Esophagus squamous epithelium (tissue), 5 donors: ENCODE measurements around the gene MINK1. TPM values are rescaled to one million over a fixed set of nuclear protein-coding genes. Genes with fewer than 3 reads are reported as not detected.

ENCODE experiments used
- DNase-seq: peaks from one replicate; lab custom pipeline; 2025; lab: John Stamatoyannopoulos, UW
- H3K27ac ChIP-seq, 4 donors: fragments of 200-600 bp; sonication (generic); one replicate each; pipeline ENCODE4 v1.5.1; 2016 to 2019; ENCODE audit warnings: mild to moderate bottlenecking in 1 of 4
- H3K27me3 ChIP-seq, 4 donors: fragments of 200-600 bp; sonication (generic); 1 replicate in 3 of 4; 2 replicates in 1 of 4; pipeline versions ENCODE4 v1.5.1 to v1.6.0; 2017 to 2021; ENCODE audit warnings: antibody characterized with exemption in 1 of 4
- H3K36me3 ChIP-seq, 3 donors: fragments of 200-600 bp; sonication (generic); one replicate each; pipeline ENCODE4 v1.5.1; 2016 to 2019
- H3K4me1 ChIP-seq, 3 donors: fragments of 200-600 bp; sonication (generic); one replicate each; pipeline ENCODE4 v1.5.1; 2017 to 2019
- H3K4me3 ChIP-seq, 4 donors: fragments of 200-600 bp; sonication (generic); 1 replicate in 3 of 4; 2 replicates in 1 of 4; pipeline ENCODE4 v1.5.1; 2016 to 2019; ENCODE audit warnings: mild to moderate bottlenecking in 2 of 4, moderate library complexity in 1 of 4
- H3K9me3 ChIP-seq, 3 donors: fragments of 200-600 bp; sonication (generic); one replicate each; pipeline ENCODE4 v1.5.1; 2016 to 2019
- CTCF ChIP-seq, 6 experiments: fragments of 450-650 bp in 4 of 6; fragments of 200-600 bp in 2 of 6; sonication (generic) in 2 of 6; IDR thresholded peaks; one replicate each; pipeline ENCODE4 v1.5.1; 2016 to 2019; ENCODE audit warnings: antibody characterized with exemption in 6 of 6, mild to moderate bottlenecking in 4 of 6, moderate library complexity in 4 of 6
- POLR2A ChIP-seq, 4 donors: fragments of 450-650 bp; IDR thresholded peaks; one replicate each; pipeline ENCODE4 v1.6.1; 2017; ENCODE audit warnings: antibody characterized with exemption in 4 of 4, mild to moderate bottlenecking in 4 of 4, moderate library complexity in 3 of 4
- WGBS, 2 donors: methylation state at CpG; one replicate each; pipeline ENCODE4 v1.1.5; 2018; 5-methylcytosine and 5-hydroxymethylcytosine counted together
- intact Hi-C: fragments of 100-400 bp; cut with DNase I; formaldehyde crosslinking; loops from one replicate; pipeline ENCODE4 v1.15.0; 2022
- total RNA-seq, 4 donors: library from RNA; depleted of rRNA; stranded (reverse); fragments of >200 nt; gene quantifications; one replicate each; pipeline ENCODE4 v1.1.0, GENCODE V29; 2016
- donor health status: DM: yes; HTN: yes; CAD: no.

The MINK1 gene
- total RNA-seq, 4 donors from 2014 or later: 50.1 to 156 (median 117) TPM

GRCh38 chr17:4939546-4939795, 106.3 kb downstream of the MINK1 start:
- Histone ChIP-seq H3K27me3 (no peaks in the 10 kb centered on the region), H3K36me3 (peaks cover 18 to 62% (median 23%) of the 10 kb centered on the region in 3 donors), H3K4me3 (peak overlapping the region; percentile 64 to 75 (median 72)), H3K4me1 (peaks cover 33 to 65% (median 35%) of the 10 kb centered on the region in 3 donors), H3K27ac (peak overlapping the region; percentile 89 to 97 (median 94)), H3K9me3 (no peaks in the 10 kb centered on the region)
- DNase-seq: no peak
- WGBS, 2 donors: 0% methylated on average over 1 to 2 of the region's 16 CpGs
- intact Hi-C loops: no loop called here
- no peak for TF ChIP-seq CTCF (IDR thresholded peaks at IDR 0.05)
- no peak for TF ChIP-seq POLR2A (IDR thresholded peaks at IDR 0.05)

GRCh38 chr17:4939796-4940554, 106.8 kb downstream of the MINK1 start, which contains the start of the genes RNF167 and SLC25A11:
Gene RNF167, plus strand, starts transcription at chr17:4940268. Its CDS starts 642 bp downstream, at chr17:4940910.
Gene SLC25A11, minus strand, starts transcription at chr17:4940046. Its CDS starts 136 bp downstream, at chr17:4939910.
- peak; percentile 89 for DNase-seq
- 0% methylated on average over 31 to 41 of the region's 72 CpGs for WGBS, 2 donors
- H3K27me3 ChIP-seq: no peaks in the 10 kb centered on the region
- peak within 1 kb of the TSS; percentile 64 to 75 (median 72) for H3K4me3 ChIP-seq
- peak in 3 of 4 donors; percentile 34 to 70 (median 55) for TF ChIP-seq POLR2A (IDR thresholded peaks at IDR 0.05)
- TF ChIP-seq CTCF (IDR thresholded peaks at IDR 0.05): no peak
- H3K4me1 ChIP-seq: peaks cover 38 to 67% (median 40%) of the 10 kb centered on the region in 3 donors
- peak within 1 kb of the TSS; percentile 89 to 97 (median 94) for H3K27ac ChIP-seq
- no peaks in the 10 kb centered on the region for H3K9me3 ChIP-seq
- intact Hi-C loops: no loop called here
- peaks cover 18 to 67% (median 23%) of the 10 kb centered on the region in 3 donors for H3K36me3 ChIP-seq

DNA sequence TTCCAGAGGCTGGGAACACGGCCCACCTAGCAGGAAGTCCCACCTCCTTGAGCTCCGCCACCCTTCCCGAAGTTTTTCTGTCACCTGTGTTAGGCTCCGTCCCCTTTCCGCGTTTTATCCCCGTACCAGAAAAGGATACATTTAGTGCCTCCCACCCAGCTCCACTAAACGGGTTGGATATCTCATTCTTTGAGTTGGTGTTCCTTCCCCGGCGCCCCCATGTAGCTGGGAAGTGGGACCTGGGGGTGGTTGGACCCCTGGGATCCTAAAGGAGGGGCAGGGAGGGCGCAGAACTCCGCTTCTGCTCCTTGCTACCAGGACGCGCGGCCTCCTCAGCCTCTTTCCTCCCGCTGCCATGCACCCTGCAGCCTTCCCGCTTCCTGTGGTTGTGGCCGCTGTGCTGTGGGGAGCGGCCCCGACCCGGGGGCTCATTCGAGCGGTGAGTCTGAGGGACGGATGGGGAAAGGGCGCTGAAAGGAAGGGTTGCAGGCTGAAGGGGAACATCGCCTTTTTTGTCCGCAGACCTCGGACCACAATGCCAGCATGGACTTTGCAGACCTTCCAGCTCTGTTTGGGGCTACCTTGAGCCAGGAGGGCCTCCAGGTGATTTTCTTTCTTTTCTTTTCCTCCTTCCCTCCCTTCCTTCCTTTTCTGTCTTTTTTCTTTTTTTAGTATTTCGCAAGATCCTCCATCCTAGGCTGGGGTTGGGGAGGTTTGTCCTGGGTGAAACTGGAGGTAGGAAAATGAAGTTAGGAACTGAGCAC, 107.6 kb downstream of the MINK1 start:
- no peak for DNase-seq
- TF ChIP-seq POLR2A (IDR thresholded peaks at IDR 0.05): no peak
- TF ChIP-seq CTCF (IDR thresholded peaks at IDR 0.05): no peak
- Histone ChIP-seq H3K36me3 (peaks cover 18 to 71% (median 23%) of the 10 kb centered on the region in 3 donors), H3K4me1 (peaks cover 46 to 75% (median 48%) of the 10 kb centered on the region in 3 donors), H3K4me3 (peak overlapping the region; percentile 64 to 75 (median 72)), H3K27ac (peak overlapping the region; percentile 89 to 97 (median 94)), H3K27me3 (no peaks in the 10 kb centered on the region), H3K9me3 (no peaks in the 10 kb centered on the region)
- WGBS, 2 donors: 0 to 2% methylated on average over 9 to 15 of the region's 29 CpGs
- intact Hi-C loops: no loop called here

- peak overlapping the region; percentile 89 to 97 (median 94) for H3K27ac ChIP-seq
- H3K4me3 ChIP-seq: peak overlapping the region; percentile 64 to 75 (median 72)
- peaks cover 17 to 71% (median 23%) of the 10 kb centered on the region in 3 donors for H3K36me3 ChIP-seq
- DNase-seq: no peak
- WGBS, 2 donors: 30 to 37% methylated on average over 4 of the region's 4 CpGs
- no peaks in the 10 kb centered on the region for H3K27me3 ChIP-seq
- intact Hi-C loops: no loop called here
- no peaks in the 10 kb centered on the region for H3K9me3 ChIP-seq
- peaks cover 51 to 80% (median 52%) of the 10 kb centered on the region in 3 donors for H3K4me1 ChIP-seq
- no peak for TF ChIP-seq CTCF (IDR thresholded peaks at IDR 0.05)
- TF ChIP-seq POLR2A (IDR thresholded peaks at IDR 0.05): no peak
These were observed 108.1 kb downstream of the MINK1 start for GRCh38 chr17:4941319-4941610.
